ENCODE data around the gene GRM7.

GRM7 gene

DNA sequence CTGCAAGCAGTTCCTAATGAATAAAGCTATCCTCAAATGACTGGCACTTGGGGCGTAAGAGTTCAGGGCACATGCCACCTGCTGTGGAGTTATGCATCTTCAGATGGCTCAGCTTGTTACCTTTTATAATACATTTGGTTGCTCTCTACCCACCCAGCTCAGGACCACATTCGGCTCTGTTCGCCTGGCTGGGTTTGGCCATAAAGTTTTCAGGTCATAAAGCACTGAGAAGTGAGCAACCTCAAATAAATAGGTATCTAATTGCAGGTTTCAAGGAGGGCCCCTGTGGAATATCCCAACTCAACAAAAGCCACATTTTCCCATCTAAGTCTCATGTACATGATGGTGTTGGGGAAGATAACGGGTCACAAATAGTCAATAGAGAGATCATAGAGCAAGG, 727.3 kb downstream of the GRM7 start:
- no peak overlapping the region for H3K4me3 ChIP-seq (ENCODE audit: low read length)
- H3K36me3 ChIP-seq (ENCODE audit: insufficient read depth, low read length), result no peaks in the 10 kb centered on the region
- H3K27me3 ChIP-seq (ENCODE audit: insufficient read depth, low read length), result no peaks in the 10 kb centered on the region
- no peak overlapping the region for H2AFZ ChIP-seq (ENCODE audit: low read depth, low read length)
- H3K4me1 ChIP-seq (ENCODE audit: insufficient read depth, low read length), result no peaks in the 10 kb centered on the region
- no peaks in the 10 kb centered on the region for H3K9me3 ChIP-seq (ENCODE audit: low read length)

DNA sequence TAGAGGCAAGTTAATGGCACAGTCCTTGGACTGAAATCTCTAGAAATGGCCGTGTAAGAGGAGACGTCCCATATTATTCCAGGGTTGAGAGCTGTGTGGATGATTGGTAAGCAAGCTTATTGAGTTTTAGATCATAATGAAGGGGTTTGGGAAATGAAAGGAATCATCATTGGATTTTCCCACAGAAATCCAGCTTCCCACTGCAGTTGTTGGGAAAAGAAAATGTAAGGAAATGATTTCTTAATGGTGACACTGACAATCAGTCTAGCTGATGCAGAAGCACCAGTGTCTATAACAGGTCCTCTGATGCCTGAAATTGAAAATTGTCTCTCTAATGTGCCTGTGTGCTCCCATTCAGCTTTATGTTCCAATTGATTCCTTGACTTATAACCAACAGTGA, 728.6 kb downstream of the GRM7 start:
- Histone ChIP-seq H3K27me3 (ENCODE audit: insufficient read depth, low read length) (no peaks in the 10 kb centered on the region), H2AFZ (ENCODE audit: low read depth, low read length) (no peak overlapping the region), H3K4me3 (ENCODE audit: low read length) (no peak overlapping the region), H3K4me1 (ENCODE audit: insufficient read depth, low read length) (no peaks in the 10 kb centered on the region), H3K9me3 (ENCODE audit: low read length) (no peaks in the 10 kb centered on the region), H3K36me3 (ENCODE audit: insufficient read depth, low read length) (no peaks in the 10 kb centered on the region)

DNA sequence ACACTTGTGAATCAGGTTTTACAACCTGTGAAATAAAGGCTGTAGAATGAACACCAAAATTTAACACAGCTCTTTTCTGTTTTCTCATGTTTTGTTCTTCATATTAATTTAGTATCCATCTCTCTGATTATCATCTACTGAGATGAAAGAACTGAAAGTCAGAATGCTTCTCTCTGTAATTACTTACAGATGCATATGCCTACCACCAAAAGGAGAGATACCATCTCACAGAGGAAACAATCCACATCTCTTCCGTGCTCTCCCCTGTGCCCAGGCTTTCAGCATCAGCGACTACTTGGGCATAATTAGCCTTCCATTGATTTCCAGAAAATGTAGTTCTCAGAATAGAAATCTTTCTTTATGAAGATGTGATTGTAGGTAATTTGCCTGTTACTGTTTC, 741.4 kb downstream of the GRM7 start:
- H3K4me3 ChIP-seq (ENCODE audit: low read length), result no peak overlapping the region
- H3K36me3 ChIP-seq (ENCODE audit: insufficient read depth, low read length), result no peaks in the 10 kb centered on the region

DNA sequence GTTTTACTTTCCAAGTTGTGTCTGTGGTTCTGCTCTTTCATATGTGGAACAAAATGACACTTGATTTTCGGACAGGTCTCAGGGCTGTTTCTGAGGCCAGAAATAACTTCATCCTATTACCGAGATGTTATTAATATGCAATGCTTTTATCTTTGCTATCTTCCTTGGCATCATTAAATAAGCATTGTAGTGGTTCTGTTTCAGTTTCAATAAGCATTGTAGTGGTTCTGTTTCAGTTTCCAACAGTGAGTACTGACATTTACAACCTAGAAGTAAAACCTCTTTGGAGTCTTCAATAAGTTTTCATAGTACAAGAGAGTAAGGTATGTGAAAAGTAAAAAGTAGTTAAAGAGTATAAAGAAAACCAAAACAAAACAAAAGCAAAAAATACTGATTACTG, 746.2 kb downstream of the GRM7 start:
- no peaks in the 10 kb centered on the region for H3K9me3 ChIP-seq (ENCODE audit: low read length)
- no peaks in the 10 kb centered on the region for H3K4me1 ChIP-seq (ENCODE audit: insufficient read depth, low read length)
- no peak overlapping the region for H3K4me3 ChIP-seq (ENCODE audit: low read length)
- no peaks in the 10 kb centered on the region for H3K27me3 ChIP-seq (ENCODE audit: insufficient read depth, low read length)
- H2AFZ ChIP-seq (ENCODE audit: low read depth, low read length), result no peak overlapping the region
- H3K36me3 ChIP-seq (ENCODE audit: insufficient read depth, low read length), result no peaks in the 10 kb centered on the region

More for the DNA sequence above, 741.4 kb downstream of the GRM7 start:
- no peaks in the 10 kb centered on the region for H3K9me3 ChIP-seq (ENCODE audit: low read length)
- no peak overlapping the region for H2AFZ ChIP-seq (ENCODE audit: low read depth, low read length)
- no peaks in the 10 kb centered on the region for H3K4me1 ChIP-seq (ENCODE audit: insufficient read depth, low read length)
- no peaks in the 10 kb centered on the region for H3K27me3 ChIP-seq (ENCODE audit: insufficient read depth, low read length)

DNA sequence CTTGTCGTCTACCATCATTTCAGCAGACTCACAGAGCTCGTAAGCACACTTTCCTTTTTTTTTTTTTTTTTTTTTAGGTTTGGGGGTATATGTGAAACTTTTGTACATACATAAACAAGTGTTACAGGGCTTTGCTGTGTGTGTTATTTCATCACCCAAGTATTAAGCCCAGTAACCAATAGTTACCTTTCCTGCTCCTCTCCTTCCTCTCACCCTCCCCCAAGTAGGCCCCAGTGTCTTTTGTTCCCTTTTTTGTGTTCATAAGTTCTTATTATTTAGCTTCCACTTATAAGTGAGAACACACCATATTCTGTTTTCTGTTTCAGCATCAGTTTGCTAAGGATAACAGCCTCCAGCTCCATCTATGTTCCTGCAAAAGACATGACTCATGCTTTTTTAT, 746.8 kb downstream of the GRM7 start:
- Histone ChIP-seq H3K27me3 (ENCODE audit: insufficient read depth, low read length) (no peaks in the 10 kb centered on the region), H3K4me3 (ENCODE audit: low read length) (no peak overlapping the region), H2AFZ (ENCODE audit: low read depth, low read length) (no peak overlapping the region), H3K36me3 (ENCODE audit: insufficient read depth, low read length) (no peaks in the 10 kb centered on the region), H3K4me1 (ENCODE audit: insufficient read depth, low read length) (no peaks in the 10 kb centered on the region), H3K9me3 (ENCODE audit: low read length) (no peaks in the 10 kb centered on the region)

DNA sequence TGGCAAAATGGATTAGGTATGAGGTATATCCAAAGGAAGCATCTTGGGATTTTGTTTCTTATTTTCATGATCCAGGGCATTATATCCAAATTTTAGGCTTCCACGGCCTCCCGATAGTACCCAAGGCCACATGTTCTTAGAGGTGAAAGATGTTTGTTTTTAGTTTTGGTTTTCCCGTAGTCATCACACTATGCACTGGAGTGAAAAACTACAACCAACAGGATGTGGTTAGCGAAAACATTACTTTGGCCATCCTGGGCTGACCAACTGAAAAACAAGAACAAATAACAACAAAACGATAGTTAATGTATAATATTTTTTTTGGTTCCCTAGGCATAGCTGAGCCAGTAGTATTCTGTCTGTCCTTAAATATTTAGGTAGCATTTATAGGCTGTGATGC, 749.7 kb downstream of the GRM7 start:
- no peak overlapping the region for H2AFZ ChIP-seq (ENCODE audit: low read depth, low read length)
- H3K27me3 ChIP-seq (ENCODE audit: insufficient read depth, low read length), result no peaks in the 10 kb centered on the region
- H3K4me1 ChIP-seq (ENCODE audit: insufficient read depth, low read length), result no peaks in the 10 kb centered on the region
- no peaks in the 10 kb centered on the region for H3K36me3 ChIP-seq (ENCODE audit: insufficient read depth, low read length)
- H3K4me3 ChIP-seq (ENCODE audit: low read length), result no peak overlapping the region
- H3K9me3 ChIP-seq (ENCODE audit: low read length), result no peaks in the 10 kb centered on the region

DNA sequence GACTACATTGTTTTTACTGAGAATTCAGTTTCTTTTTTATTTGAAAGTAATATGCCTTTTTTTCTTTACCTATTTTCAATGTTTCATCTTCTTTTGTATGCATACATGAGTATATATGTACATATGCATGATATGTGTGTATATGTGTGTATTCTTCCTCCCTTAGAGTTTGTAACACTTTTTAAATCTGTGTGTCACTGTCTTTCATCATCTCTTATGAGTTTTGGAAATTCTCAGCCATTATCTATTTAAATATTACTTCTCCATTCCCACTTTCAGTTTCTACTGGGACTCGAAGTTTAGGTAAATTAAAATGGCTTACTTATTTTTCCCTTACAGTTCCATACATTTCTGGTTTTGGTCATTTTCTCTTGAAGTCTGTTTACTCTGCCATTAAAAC, 754.1 kb downstream of the GRM7 start:
- Histone ChIP-seq H3K4me3 (ENCODE audit: low read length) (no peak overlapping the region), H3K4me1 (ENCODE audit: insufficient read depth, low read length) (no peaks in the 10 kb centered on the region), H3K36me3 (ENCODE audit: insufficient read depth, low read length) (no peaks in the 10 kb centered on the region), H3K27me3 (ENCODE audit: insufficient read depth, low read length) (no peaks in the 10 kb centered on the region), H2AFZ (ENCODE audit: low read depth, low read length) (no peak overlapping the region), H3K9me3 (ENCODE audit: low read length) (no peaks in the 10 kb centered on the region)

DNA sequence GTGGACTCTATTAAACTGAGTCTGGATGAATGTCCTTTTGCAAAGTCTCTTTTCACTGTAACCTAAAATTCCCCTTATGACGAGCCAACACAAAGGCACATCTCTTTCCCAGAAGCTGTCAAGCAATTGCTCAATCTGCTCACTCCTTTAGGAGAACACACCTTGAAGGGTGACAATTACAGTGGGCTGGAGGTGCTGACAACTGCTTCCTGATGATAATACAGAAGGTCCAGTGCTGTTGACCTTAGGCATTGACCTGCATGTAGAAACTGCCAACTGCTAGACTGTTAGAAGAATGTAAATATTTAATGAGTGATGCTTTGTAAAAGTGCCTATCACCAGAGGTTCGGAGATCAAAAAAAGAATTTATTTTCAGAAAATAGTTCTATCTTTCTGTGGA, 757.7 kb downstream of the GRM7 start:
- no peak overlapping the region for H2AFZ ChIP-seq (ENCODE audit: low read depth, low read length)
- H3K4me3 ChIP-seq (ENCODE audit: low read length), result no peak overlapping the region
- no peaks in the 10 kb centered on the region for H3K36me3 ChIP-seq (ENCODE audit: insufficient read depth, low read length)
- H3K4me1 ChIP-seq (ENCODE audit: insufficient read depth, low read length), result no peaks in the 10 kb centered on the region
- H3K9me3 ChIP-seq (ENCODE audit: low read length), result no peaks in the 10 kb centered on the region
- no peaks in the 10 kb centered on the region for H3K27me3 ChIP-seq (ENCODE audit: insufficient read depth, low read length)

DNA sequence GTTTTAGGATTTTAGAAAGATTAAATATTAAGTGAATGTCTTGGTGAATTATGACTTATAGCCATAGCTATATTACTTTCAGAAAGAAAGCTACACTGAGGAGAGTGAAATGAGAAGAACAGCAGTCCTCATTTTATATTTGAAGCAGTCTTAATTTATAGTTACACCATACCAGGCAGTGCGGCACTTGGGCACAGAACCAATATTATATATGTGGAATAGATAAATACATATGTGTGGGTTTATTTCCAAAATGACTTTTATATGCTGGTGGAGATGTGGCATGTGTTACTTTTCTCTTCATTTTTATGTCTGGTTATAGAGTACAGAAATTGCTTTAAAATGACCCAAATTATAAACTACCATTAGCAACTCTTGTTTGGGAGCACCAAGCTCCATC, 759.5 kb downstream of the GRM7 start:
- no peaks in the 10 kb centered on the region for H3K27me3 ChIP-seq (ENCODE audit: insufficient read depth, low read length)
- no peaks in the 10 kb centered on the region for H3K4me1 ChIP-seq (ENCODE audit: insufficient read depth, low read length)
- H3K9me3 ChIP-seq (ENCODE audit: low read length), result no peaks in the 10 kb centered on the region
- H3K36me3 ChIP-seq (ENCODE audit: insufficient read depth, low read length), result no peaks in the 10 kb centered on the region
- no peak overlapping the region for H2AFZ ChIP-seq (ENCODE audit: low read depth, low read length)
- no peak overlapping the region for H3K4me3 ChIP-seq (ENCODE audit: low read length)

DNA sequence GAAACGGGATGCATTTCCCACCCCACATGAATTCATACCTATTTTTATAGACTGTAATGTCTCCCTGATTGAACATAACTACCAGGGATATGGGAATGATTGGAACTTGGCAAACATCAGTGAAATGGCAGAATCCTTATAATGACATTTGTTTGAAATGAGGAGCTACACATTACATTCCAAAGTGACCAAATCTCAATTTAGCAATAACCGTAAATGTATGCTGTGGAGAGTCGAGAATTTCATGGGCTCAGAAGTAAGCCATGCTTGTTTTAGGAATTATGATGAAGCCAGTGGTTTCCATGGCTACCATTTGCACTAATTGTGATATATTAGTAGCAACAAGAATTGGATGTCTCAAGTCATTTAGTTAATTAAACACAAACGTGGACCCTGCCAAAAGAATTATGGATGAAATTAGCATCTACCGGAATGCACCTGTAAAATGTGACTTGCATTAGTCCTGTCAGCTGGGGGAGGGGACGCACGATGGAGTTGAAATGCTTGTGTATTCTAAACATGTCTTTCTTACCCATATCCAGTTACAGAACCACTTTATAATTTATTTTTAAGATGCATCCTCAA, 760.2 kb downstream of the GRM7 start:
- Histone ChIP-seq H3K4me1 (ENCODE audit: insufficient read depth, low read length) (no peaks in the 10 kb centered on the region), H3K4me3 (ENCODE audit: low read length) (no peak overlapping the region), H3K9me3 (ENCODE audit: low read length) (no peaks in the 10 kb centered on the region), H3K27me3 (ENCODE audit: insufficient read depth, low read length) (no peaks in the 10 kb centered on the region), H3K36me3 (ENCODE audit: insufficient read depth, low read length) (no peaks in the 10 kb centered on the region), H2AFZ (ENCODE audit: low read depth, low read length) (no peak overlapping the region)

DNA sequence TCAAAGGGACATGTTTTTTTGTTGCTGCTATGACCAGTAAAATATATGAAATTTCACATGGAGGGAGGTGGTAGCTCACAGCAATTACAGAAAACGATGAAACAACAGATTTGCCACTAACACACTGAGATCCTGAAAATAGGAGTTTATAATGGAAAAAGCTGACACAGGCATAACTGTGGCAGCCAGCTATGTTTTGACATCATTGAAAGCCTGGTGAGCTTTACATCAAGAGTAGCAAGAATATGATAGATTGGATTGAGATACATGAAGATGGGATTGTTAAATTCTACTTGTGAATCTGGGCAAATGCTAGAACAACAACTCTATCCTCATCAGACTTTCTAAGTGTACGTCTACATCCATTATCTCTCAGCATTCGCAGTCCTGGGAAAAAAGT, 760.7 kb downstream of the GRM7 start:
- Histone ChIP-seq H2AFZ (ENCODE audit: low read depth, low read length) (no peak overlapping the region), H3K9me3 (ENCODE audit: low read length) (no peaks in the 10 kb centered on the region), H3K27me3 (ENCODE audit: insufficient read depth, low read length) (no peaks in the 10 kb centered on the region), H3K36me3 (ENCODE audit: insufficient read depth, low read length) (no peaks in the 10 kb centered on the region), H3K4me1 (ENCODE audit: insufficient read depth, low read length) (no peaks in the 10 kb centered on the region), H3K4me3 (ENCODE audit: low read length) (no peak overlapping the region)

DNA sequence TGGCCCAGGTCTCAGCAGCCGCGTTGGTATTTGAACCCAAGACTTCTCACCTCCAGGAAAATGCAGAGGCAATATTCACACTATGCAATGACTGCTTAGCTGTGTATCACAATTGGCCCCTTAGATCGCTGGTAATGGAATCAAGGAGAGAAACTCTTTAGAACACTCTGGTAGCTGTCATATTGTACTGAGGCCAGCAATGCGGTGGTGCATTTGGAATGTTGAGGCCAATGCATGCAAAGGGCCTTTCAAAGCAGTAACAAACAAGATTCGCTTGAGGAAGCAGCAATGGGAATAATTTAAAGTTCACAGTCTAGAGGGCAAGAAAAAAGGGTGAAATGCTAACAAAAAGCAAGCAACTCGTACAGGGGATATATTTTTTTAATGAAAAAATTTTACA, 764.1 kb downstream of the GRM7 start:
- Histone ChIP-seq H2AFZ (ENCODE audit: low read depth, low read length) (no peak overlapping the region), H3K36me3 (ENCODE audit: insufficient read depth, low read length) (no peaks in the 10 kb centered on the region), H3K27me3 (ENCODE audit: insufficient read depth, low read length) (no peaks in the 10 kb centered on the region), H3K4me3 (ENCODE audit: low read length) (no peak overlapping the region), H3K9me3 (ENCODE audit: low read length) (no peaks in the 10 kb centered on the region), H3K4me1 (ENCODE audit: insufficient read depth, low read length) (no peaks in the 10 kb centered on the region)

DNA sequence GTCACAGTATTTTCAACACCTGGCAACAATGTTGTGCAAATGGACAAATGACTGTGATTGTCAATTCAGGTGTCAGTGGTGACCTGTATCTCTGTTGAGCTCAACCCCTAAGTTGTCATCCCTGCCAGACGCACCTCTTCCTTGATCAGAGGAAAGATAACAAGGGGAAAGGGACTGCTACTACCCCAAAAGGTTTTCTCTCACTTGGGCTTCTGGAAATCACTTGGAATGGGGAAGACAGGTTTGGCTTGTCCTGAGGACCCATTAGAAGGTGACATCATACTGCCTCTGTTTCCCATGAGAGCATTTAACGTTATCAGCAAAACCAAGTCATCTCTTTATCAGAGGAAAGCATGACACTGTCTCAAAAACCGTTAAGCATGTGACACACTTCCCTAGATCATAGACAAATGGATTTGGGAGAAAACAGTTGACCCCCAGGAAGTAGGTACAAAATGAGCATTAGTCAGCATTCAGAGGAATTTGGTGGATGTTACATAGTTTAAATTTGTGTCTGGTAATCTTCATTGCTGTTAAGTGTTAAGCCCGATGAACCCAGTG, 769.5 kb downstream of the GRM7 start:
- H3K4me3 ChIP-seq (ENCODE audit: low read length), result no peak overlapping the region
- H3K27me3 ChIP-seq (ENCODE audit: insufficient read depth, low read length), result no peaks in the 10 kb centered on the region
- H2AFZ ChIP-seq (ENCODE audit: low read depth, low read length), result no peak overlapping the region
- H3K4me1 ChIP-seq (ENCODE audit: insufficient read depth, low read length), result no peaks in the 10 kb centered on the region
- no peaks in the 10 kb centered on the region for H3K36me3 ChIP-seq (ENCODE audit: insufficient read depth, low read length)
- no peaks in the 10 kb centered on the region for H3K9me3 ChIP-seq (ENCODE audit: low read length)

DNA sequence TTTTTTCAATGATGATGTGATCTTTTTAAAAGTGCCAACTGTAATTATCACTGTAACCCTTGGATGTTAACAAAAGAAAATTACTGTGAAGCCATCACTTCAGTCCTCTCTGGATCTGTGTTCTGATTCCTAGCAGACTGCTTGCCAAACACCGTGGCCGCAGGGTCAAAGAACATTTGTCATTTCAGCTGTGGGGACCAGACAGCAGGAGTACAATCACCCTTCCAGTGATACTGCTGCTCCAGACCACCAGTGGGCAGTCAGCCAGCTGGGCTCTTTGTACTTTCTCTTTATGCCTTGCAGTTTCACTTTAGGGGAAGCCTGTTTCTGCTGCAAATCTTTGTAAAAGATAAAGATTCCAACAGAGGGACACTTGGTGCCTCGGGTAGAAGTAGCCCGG, 770.0 kb downstream of the GRM7 start:
- Histone ChIP-seq H2AFZ (ENCODE audit: low read depth, low read length) (no peak overlapping the region), H3K9me3 (ENCODE audit: low read length) (no peaks in the 10 kb centered on the region), H3K27me3 (ENCODE audit: insufficient read depth, low read length) (no peaks in the 10 kb centered on the region), H3K4me1 (ENCODE audit: insufficient read depth, low read length) (no peaks in the 10 kb centered on the region), H3K36me3 (ENCODE audit: insufficient read depth, low read length) (no peaks in the 10 kb centered on the region), H3K4me3 (ENCODE audit: low read length) (no peak overlapping the region)
